Loucy (cell line): ENCODE data around the gene FGG.

Source experiments
- EZH2phosphoT487 ChIP-seq: fragments of 200-600 bp; IDR thresholded peaks from 2 replicates; pipeline ENCODE4 v1.6.1; 2018; ENCODE audit warnings: antibody characterized with exemption, mild to moderate bottlenecking, moderate library complexity, borderline replicate concordance
- TF ChIP-seq, protein P1 (sequence below): fragments of 200-600 bp; sonication (generic); conservative IDR thresholded peaks from 2 replicates; pipeline ENCODE4 v1.5.1; 2014; ENCODE audit warnings: mild to moderate bottlenecking, antibody characterized with exemption, low read length

DNA sequence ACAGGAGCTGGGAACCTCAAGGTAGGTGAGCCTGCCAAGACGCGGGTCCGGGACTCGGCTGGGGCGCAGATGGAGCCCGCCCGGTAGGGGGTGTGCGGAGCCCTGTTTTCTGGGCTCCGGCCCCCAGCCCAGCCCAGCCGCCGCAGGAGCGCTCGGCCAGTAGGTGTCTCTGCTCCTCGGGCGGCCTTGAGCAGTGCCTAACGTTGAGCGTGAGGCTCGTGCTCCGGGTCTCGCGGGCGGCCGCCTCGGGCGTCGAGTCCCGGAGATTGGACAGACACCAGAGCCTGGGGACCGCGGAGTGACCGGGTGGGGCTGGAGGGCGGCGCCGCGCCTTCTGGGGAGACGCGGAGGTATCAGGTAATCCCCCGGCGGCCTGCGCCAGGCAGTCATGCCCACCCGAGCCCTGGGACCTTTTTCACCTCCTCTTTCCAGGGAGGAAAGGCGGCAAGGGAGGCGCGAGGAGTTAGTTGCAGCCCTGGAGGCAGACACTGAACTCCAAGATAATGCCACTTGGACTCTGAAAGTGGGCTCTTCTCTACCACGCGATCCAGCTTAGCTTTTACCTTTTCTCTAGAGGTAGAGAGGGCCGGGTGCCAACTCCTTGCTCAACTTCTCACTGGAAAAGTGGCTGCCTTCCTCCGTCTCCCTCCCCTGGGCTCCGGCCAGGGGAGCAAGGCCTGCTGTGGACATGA lies 14.5 kb upstream of the FGG start:
- TF ChIP-seq, protein P1, sequence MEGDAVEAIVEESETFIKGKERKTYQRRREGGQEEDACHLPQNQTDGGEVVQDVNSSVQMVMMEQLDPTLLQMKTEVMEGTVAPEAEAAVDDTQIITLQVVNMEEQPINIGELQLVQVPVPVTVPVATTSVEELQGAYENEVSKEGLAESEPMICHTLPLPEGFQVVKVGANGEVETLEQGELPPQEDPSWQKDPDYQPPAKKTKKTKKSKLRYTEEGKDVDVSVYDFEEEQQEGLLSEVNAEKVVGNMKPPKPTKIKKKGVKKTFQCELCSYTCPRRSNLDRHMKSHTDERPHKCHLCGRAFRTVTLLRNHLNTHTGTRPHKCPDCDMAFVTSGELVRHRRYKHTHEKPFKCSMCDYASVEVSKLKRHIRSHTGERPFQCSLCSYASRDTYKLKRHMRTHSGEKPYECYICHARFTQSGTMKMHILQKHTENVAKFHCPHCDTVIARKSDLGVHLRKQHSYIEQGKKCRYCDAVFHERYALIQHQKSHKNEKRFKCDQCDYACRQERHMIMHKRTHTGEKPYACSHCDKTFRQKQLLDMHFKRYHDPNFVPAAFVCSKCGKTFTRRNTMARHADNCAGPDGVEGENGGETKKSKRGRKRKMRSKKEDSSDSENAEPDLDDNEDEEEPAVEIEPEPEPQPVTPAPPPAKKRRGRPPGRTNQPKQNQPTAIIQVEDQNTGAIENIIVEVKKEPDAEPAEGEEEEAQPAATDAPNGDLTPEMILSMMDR: no peak
- TF ChIP-seq EZH2phosphoT487: no peak
